Astrocyte (in vitro differentiated cells and primary cell): ENCODE measurements around the gene PALM3. TPM values are rescaled to one million over a fixed set of nuclear protein-coding genes. Genes with fewer than 3 reads are reported as not detected.

Source experiments
- DNase-seq: peaks from one replicate; pipeline ENCODE4 v3.0.0-alpha.2; 2010; ENCODE audit warnings: low read depth
- FAIRE-seq: peaks from 2 replicates; lab custom pipeline; 2011; peaks lifted over from hg19 to GRCh38; lab: Jason Lieb, UNC
- H2AFZ ChIP-seq: 2 replicates; pipeline ENCODE4 v1.6.0; 2012; ENCODE audit warnings: low read depth, low read length, inconsistent platforms
- H3K27ac ChIP-seq: 2 replicates; pipeline ENCODE4 v1.5.1; 2011; ENCODE audit warnings: low read depth, low read length, inconsistent platforms
- H3K27me3 ChIP-seq: 2 replicates; pipeline ENCODE4 v1.6.0; 2011; ENCODE audit warnings: low read length, inconsistent platforms; ENCODE audit not compliant: insufficient read depth
- H3K36me3 ChIP-seq: 2 replicates; pipeline ENCODE4 v1.5.1; 2011; ENCODE audit warnings: low read length, inconsistent platforms; ENCODE audit not compliant: insufficient read depth
- H3K4me1 ChIP-seq: 2 replicates; pipeline ENCODE4 v1.5.1; 2011; ENCODE audit warnings: low read length, inconsistent platforms; ENCODE audit not compliant: insufficient read depth
- H3K4me2 ChIP-seq: 2 replicates; pipeline ENCODE4 v1.6.0; 2012; ENCODE audit warnings: low read length, inconsistent platforms
- H3K4me3 ChIP-seq: 2 replicates; pipeline ENCODE4 v1.5.1; 2011; ENCODE audit warnings: low read depth, mild to moderate bottlenecking, low read length, inconsistent platforms; ENCODE audit not compliant: insufficient read depth
- H3K79me2 ChIP-seq: 2 replicates; pipeline ENCODE4 v1.6.0; 2012; ENCODE audit warnings: mild to moderate bottlenecking, low read length, inconsistent platforms; ENCODE audit not compliant: insufficient read depth
- H3K9ac ChIP-seq: 2 replicates; pipeline ENCODE4 v1.6.0; 2012; ENCODE audit warnings: mild to moderate bottlenecking, low read length, inconsistent platforms
- H3K9me3 ChIP-seq: 2 replicates; pipeline ENCODE4 v1.5.1; 2012; ENCODE audit warnings: low read depth, mild to moderate bottlenecking, low read length, inconsistent platforms; ENCODE audit not compliant: insufficient read depth
- H4K20me1 ChIP-seq: 2 replicates; pipeline ENCODE4 v1.6.0; 2012; ENCODE audit warnings: low read length, inconsistent platforms; ENCODE audit not compliant: insufficient read depth
- H3K27ac Mint-ChIP-seq: one replicate; pipeline ENCODE4 v1.8.0; 2021; ENCODE audit warnings: mild to moderate bottlenecking, mixed read lengths; ENCODE audit not compliant: unreplicated experiment
- H3K27me3 Mint-ChIP-seq: one replicate; pipeline ENCODE4 v1.8.0; 2021; ENCODE audit warnings: low read depth, mixed read lengths; ENCODE audit not compliant: unreplicated experiment
- H3K36me3 Mint-ChIP-seq: one replicate; pipeline ENCODE4 v1.8.0; 2021; ENCODE audit warnings: low read depth, mixed read lengths; ENCODE audit not compliant: unreplicated experiment
- H3K4me1 Mint-ChIP-seq: one replicate; pipeline ENCODE4 v1.8.0; 2021; ENCODE audit warnings: low read depth, mixed read lengths; ENCODE audit not compliant: unreplicated experiment
- H3K4me3 Mint-ChIP-seq: one replicate; pipeline ENCODE4 v1.8.0; 2021; ENCODE audit warnings: mild to moderate bottlenecking, moderate library complexity, mixed read lengths; ENCODE audit not compliant: unreplicated experiment
- H3K9me3 Mint-ChIP-seq: one replicate; pipeline ENCODE4 v1.8.0; 2021; ENCODE audit warnings: mild to moderate bottlenecking, mixed read lengths; ENCODE audit not compliant: unreplicated experiment
- EZH2 ChIP-seq: IDR thresholded peaks from 2 replicates; pipeline ENCODE4 v1.6.1; 2012; ENCODE audit warnings: mild to moderate bottlenecking, low read length, inconsistent platforms; ENCODE audit not compliant: insufficient read depth
- total RNA-seq: library from RNA; stranded (reverse); gene quantifications from 2 replicates; pipeline ENCODE4 v1.2.1, GENCODE V29; 2021
- TF ChIP-seq, protein P1 (sequence below): IDR thresholded peaks from 2 replicates; pipeline ENCODE4 v1.5.1; 2011; ENCODE audit warnings: low read depth, mild to moderate bottlenecking, inconsistent platforms, low read length, moderate library complexity; ENCODE audit not compliant: insufficient read depth

The PALM3 gene
- total RNA-seq, 1 donor from 2014 or later, result 1.6 TPM

- DNase-seq (no peak), FAIRE-seq (no peak)
- Histone ChIP-seq H3K79me2 (no peaks in the 10 kb centered on the region), H3K36me3 (peaks cover 10% of the 10 kb centered on the region), H3K4me1 (peaks cover 6% of the 10 kb centered on the region), H2AFZ (no peak overlapping the region), H3K9ac (no peak overlapping the region), H3K9me3 (peaks cover 7% of the 10 kb centered on the region), H3K4me3 (no peak overlapping the region), H4K20me1 (no peaks in the 10 kb centered on the region), H3K27ac (no peak overlapping the region), H3K4me2 (no peak overlapping the region), H3K27me3 (no peaks in the 10 kb centered on the region)
- Mint-ChIP-seq H3K4me3 (no peak overlapping the region), H3K27me3 (no peaks in the 10 kb centered on the region), H3K4me1 (peaks cover 4% of the 10 kb centered on the region), H3K27ac (no peak overlapping the region), H3K36me3 (peaks cover 24% of the 10 kb centered on the region), H3K9me3 (peaks cover 9% of the 10 kb centered on the region)
- TF ChIP-seq EZH2, result no peak
- TF ChIP-seq, protein P1, sequence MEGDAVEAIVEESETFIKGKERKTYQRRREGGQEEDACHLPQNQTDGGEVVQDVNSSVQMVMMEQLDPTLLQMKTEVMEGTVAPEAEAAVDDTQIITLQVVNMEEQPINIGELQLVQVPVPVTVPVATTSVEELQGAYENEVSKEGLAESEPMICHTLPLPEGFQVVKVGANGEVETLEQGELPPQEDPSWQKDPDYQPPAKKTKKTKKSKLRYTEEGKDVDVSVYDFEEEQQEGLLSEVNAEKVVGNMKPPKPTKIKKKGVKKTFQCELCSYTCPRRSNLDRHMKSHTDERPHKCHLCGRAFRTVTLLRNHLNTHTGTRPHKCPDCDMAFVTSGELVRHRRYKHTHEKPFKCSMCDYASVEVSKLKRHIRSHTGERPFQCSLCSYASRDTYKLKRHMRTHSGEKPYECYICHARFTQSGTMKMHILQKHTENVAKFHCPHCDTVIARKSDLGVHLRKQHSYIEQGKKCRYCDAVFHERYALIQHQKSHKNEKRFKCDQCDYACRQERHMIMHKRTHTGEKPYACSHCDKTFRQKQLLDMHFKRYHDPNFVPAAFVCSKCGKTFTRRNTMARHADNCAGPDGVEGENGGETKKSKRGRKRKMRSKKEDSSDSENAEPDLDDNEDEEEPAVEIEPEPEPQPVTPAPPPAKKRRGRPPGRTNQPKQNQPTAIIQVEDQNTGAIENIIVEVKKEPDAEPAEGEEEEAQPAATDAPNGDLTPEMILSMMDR, result no peak
Measured at GRCh38 chr19:14096272-14096992, 34.6 kb upstream of the PALM3 start.

GRCh38 chr19:14094854-14095253 is 33.0 kb upstream of the PALM3 start:
- Mint-ChIP-seq H3K4me1 (peaks cover 4% of the 10 kb centered on the region), H3K9me3 (peaks cover 9% of the 10 kb centered on the region), H3K36me3 (peaks cover 19% of the 10 kb centered on the region), H3K27ac (no peak overlapping the region), H3K4me3 (no peak overlapping the region), H3K27me3 (no peaks in the 10 kb centered on the region)
- Histone ChIP-seq H3K9me3 (peaks cover 7% of the 10 kb centered on the region), H3K79me2 (no peaks in the 10 kb centered on the region), H3K27ac (no peak overlapping the region), H3K27me3 (no peaks in the 10 kb centered on the region), H4K20me1 (no peaks in the 10 kb centered on the region), H3K4me1 (peaks cover 8% of the 10 kb centered on the region), H2AFZ (no peak overlapping the region), H3K36me3 (peaks cover 3% of the 10 kb centered on the region), H3K4me3 (no peak overlapping the region), H3K4me2 (no peak overlapping the region), H3K9ac (no peak overlapping the region)
- DNase-seq (no peak), FAIRE-seq (no peak)
- TF ChIP-seq EZH2, result no peak
- TF ChIP-seq, protein P1, result no peak
